HG03175 (cell line): ENCODE measurements around the gene MMP15.
"Not testable (repeated sequence)": the region's sequence is repeated elsewhere in the genome, so short reads cannot be mapped to it uniquely, and the experiment has no call there.

ENCODE experiments used
- ATAC-seq: cut with Tn5 transposase; IDR thresholded peaks from one replicate; pipeline ENCODE4 v1.9.1; 2021; ENCODE audit warnings: mild to moderate bottlenecking, moderate library complexity; ENCODE audit not compliant: unreplicated experiment

Gene MMP15

DNA sequence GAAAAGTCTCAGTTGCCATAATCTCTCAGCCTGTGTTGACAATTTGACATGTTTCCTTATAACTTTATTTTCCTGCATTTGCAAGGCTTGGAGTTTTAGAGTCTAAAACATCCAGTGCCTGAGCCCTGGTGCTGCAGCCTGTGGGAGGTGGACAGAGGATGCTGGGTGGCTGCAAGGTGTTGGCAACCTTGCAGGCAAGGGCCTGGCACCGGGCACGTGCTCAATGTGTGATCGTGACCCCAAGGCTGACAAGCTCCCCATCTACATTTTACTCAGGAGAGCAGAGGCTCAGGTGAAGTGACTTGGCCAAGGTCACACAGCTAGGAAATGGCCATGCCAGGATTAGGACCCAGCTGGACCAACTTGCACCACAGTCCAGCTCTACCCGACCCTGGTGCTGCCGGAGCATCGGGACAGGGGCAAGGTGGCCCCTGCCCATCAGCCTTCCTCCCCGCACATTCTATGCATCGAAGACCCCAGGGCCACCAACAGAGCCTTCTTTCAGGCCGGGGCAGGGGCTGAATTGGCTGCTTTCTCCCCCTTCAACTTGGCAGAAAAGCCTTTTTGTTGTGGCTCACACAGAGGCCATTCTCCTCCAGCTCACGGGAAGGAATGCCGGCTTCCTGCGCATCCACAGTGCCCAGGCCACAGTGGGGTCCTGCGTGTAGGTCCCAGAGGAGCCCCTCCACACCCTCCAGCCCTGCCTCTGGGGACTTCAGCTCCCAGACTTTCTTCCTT lies 23.1 kb downstream of the MMP15 start:
- ATAC-seq, result no peak

- ATAC-seq, result no peak
These were observed 24.0 kb downstream of the MMP15 start for GRCh38 chr16:58049232-58050185.

- ATAC-seq, result no peak
These were observed 25.7 kb downstream of the MMP15 start for GRCh38 chr16:58051296-58051695.

DNA sequence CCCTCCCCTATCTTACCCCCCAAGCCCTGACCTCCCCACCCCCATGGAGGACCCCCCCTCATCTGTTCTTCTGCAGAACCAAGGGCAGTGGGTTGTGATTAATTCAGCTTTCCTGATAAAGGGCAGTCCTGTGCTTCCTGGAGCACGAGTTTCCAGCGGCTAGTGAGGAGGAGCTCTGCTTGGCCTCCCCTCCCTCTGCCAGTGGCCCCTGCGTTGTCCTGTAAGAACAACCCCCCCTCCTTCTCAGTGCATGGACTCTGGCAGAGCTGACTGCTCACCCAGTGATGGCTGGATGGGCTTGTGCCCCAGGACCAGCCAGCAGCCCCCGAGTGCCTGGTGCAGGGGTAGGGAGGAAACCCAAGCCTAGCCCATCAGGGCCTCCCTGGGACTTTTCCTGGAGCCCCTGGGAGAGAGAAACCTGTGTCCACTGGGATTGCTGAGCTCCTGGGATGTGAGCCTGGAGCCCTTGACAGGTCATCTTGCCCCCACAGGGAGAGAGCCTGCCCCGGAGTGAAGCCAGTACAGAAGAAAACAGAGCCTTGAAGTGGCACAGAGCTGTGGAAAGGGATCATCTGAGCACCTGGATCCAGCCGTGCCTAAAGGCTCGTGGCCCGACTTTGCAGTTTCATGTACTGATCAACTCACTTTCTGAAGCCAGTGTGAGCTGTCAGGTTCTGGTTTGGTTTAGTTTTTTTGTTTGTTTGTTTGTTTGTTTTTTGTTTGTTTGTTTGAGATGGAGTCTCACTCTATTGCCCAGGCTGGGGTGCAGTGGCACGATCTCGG lies 26.5 kb downstream of the MMP15 start:
- ATAC-seq, result no peak

GRCh38 chr16:58053682-58054005 lies 28.1 kb downstream of the MMP15 start:
- no peak for ATAC-seq

DNA sequence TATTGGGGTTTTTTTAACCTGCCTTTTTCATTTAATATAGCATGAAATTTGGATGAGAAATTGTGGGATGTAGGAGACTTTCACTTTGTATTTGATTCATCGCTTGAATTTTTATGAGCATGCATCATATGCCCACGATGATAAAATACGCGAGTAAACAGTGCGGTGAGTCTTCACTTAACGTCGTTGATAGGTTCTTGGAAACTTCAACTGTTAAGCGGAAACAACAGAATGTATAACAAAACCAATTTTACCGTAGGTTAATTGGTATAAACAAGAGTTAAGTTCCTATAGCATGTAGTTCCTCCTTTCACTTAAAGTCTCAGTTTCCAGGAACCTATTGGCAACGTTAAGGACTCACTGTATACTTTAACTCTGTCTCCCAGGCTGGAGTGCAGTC lies 28.7 kb downstream of the MMP15 start:
- no peak for ATAC-seq

DNA sequence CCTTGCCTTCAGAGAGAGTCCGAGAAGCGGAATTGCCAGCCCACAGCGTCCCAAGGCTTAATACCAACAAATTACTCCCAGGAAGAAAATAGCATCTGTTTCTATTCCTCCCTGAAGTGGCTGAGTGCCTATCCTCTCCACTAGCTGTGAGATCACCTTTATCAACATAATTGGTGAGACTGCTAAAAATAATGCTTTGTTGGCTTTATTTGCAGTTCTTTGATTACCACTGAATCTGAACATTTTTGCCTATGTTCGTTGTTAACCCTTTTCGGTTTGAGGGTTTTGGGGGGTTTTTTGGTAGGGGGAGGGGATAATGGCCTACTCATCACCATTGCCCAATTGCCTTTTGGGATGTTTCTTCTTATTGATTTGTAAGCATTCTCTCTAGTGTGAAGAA lies 31.0 kb downstream of the MMP15 start:
- ATAC-seq, result no peak

- no peak for ATAC-seq
These were observed 31.6 kb downstream of the MMP15 start for GRCh38 chr16:58057121-58057520.

GRCh38 chr16:58057784-58058183 lies 32.2 kb downstream of the MMP15 start:
- ATAC-seq, result no peak

DNA sequence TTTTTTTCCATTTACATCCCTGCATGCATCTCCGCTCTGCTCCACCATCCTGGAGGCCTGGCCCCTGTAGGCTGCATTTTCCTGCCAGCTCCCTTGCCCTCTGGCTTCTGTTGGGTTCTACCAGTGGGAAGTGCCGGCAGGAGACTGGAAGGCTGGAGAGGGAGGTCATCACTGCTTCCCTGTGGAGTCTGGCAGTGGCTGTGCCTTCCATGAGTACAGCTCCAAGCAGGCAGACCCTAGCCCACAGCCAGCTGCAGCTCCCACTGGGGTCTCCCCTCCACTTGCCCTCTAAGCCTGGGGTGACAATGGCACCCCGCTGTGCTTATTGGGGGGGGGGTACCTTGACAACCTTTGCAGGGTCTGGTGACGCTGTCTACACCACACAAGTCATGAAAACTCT lies 37.3 kb downstream of the MMP15 start:
- ATAC-seq, result no peak

DNA sequence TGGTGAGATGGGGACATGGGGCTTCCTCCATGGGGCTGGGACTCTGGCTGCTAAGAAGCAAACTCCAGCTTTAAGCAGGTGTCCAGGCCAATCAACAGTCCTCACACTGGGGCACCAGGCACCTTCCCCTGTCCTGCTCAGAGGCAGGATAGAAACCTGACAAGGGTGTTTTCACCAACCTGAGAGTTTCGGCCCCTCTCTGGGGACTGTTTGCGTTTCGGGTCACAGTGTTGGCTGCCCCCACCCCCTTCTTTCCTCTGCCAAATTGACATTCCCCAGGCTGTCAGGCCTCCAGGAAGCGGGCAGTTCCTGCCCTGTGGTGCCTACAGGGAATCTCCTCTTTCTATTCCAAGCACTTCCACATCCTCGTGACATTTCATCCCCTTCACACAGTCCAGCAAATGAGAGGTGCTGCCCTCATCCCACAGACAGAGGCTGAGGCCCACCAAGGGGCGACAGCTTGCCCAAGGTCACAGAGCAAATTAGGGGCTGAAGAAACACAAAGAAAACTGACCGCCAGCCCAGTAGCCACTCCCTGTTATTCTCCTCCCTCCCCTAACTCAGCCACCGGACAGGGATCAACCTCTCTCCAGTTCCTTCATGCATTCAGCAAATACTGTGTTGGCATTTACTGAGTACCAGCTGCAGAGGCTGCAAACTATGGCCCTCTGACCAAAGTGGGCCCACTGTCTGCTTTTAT lies 38.0 kb downstream of the MMP15 start:
- no peak for ATAC-seq

DNA sequence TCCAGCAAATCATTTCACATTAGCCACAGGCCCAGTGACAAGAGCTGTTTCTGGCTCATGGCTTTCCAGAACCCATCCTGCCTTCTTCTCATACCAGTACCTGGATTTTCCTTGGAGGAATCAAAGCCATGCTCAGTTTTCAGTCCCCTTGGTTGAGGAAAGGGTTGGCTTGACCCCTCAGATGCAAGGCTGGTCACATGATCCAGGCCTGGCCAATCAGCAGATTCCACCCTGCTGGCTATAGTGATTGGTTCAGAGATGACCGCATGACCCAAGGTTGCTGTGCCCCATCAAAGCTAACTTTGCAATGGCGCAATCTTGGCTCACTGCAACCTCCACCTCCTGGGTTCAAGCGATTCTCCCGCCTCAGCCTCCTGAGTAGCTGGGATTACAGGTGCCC lies 45.0 kb downstream of the MMP15 start:
- no peak for ATAC-seq

DNA sequence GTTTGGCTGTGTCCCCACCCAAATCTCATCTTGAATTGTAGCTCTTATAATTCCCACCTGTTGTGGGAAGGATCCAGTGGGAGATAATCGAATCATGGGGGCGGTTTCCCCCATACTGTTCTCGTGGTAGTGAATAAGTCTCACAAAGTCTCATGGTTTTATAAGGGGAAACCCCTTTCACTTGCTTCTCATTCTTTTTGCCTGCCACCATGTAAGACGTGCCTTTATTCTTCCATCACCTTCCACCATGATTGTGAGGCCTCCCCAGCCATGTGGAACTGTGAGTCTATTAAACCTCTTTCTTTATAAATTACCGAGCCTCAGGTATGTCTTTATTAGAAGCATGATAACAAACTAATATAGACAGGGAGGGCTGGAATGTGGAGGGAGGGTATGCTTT lies 46.6 kb downstream of the MMP15 start:
- not testable (repeated sequence) for ATAC-seq

GRCh38 chr16:58073086-58073485 lies 47.5 kb downstream of the MMP15 start:
- ATAC-seq, result not testable (repeated sequence)

GRCh38 chr16:58074657-58075056 lies 49.1 kb downstream of the MMP15 start:
- no peak for ATAC-seq

DNA sequence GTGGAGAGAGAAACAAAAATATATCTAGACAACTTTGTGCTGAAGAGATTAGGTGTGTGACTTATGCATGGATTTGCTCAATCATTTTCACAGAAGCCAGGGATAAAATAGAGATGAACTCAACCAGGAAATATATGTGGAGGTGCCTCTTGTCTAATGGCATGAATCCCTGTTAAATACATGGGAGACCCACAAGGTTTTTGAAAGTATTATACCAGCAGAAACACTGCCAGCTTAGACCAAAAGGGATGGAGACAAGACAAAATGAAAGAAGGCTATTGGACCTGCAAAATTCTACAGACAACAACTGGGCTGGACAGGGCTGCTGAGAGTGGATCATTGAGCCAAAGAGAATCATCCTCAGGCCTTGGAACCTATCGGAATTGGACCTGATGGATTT lies 51.0 kb downstream of the MMP15 start:
- no peak for ATAC-seq

GRCh38 chr16:58077796-58078195 lies 52.2 kb downstream of the MMP15 start:
- no peak for ATAC-seq

DNA sequence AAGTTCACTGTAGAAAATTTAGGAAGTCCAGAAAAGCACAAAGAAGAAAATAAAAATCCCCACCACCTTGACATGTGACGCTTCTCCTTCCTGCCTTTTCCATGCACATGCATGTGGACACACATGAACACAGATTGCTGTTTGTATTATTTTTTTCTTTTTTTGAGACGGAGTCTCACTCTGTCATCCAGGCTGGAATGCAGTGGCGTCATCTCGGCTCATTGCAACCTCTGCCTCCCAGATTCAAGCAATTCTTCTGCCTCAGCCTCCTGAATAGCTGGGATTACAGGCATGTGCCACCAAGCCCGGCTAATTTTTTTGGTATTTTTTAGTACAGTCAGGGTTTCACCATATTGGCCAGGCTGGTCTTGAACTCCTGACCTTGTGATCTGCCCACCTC lies 55.1 kb downstream of the MMP15 start:
- ATAC-seq, result not testable (repeated sequence)

- no peak for ATAC-seq
These were observed 56.8 kb downstream of the MMP15 start for GRCh38 chr16:58082381-58082780.

DNA sequence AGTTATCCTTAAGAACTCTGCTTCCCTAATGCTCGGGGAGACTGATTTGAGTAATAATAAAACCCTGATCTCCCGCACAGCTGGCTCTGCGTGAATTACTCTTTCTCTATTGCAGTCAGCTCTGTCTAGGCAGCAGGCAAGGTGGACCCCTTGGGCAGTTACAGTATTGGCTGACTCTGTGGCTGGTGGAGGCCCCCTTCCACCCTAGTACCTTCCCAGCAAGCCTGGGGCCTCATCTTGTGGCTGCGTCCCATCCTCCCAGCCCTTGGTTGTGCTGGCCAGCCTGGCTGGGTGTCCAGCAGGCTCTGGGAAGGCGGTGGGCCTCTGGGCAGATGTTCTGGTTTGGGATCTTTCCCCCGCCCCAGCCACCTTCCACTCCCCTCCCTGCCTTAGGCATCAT lies 59.1 kb downstream of the MMP15 start:
- ATAC-seq, result no peak

DNA sequence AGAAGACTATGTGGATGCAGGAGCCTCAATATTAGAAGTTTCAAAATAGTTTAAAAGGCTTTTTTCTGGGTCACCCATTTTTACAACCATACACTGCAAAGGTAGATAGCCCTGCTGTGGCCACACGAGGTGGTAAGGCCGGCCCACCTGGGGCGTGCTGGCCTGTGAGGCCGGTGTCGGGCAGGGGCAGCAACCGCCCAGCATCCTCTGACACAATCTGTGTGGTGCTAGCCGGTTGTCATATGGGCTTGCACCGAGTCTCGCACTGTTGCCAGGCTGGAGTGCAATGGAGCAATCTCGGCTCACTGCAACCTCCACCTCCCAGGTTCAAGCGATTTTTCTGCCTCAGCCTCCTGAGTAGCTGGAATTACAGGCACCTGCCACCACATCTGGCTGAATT lies 59.6 kb downstream of the MMP15 start:
- ATAC-seq, result no peak
